ENCODE results near the gene MTM1.

- TF ChIP-seq CTCF (IDR thresholded peaks at IDR 0.05) (no peak), POLR2A (IDR thresholded peaks at IDR 0.05) (no peak)
These were observed 75.5 kb downstream of the MTM1 start for GRCh38 chrX:150643958-150644357.

All from gastroesophageal sphincter (tissue), 3 donors.